IPS-11a (cell line): ENCODE data around the gene P4HB.
A peak's percentile ranks its signal among the peaks of the same experiment; 100 is the strongest.
"Not testable (repeated sequence)": the region's sequence is repeated elsewhere in the genome, so short reads cannot be mapped to it uniquely, and the experiment has no call there.

Experiments used
- H3K4me3 ChIP-seq: one replicate; pipeline ENCODE4 v1.5.1; 2013; ENCODE audit warnings: low read depth, low read length, control low read depth

The P4HB gene

GRCh38 chr17:81849457-81849856, 10.9 kb downstream of the P4HB start:
- no peak overlapping the region for H3K4me3 ChIP-seq

GRCh38 chr17:81846743-81847689, 13.3 kb downstream of the P4HB start:
- no peak overlapping the region for H3K4me3 ChIP-seq

DNA sequence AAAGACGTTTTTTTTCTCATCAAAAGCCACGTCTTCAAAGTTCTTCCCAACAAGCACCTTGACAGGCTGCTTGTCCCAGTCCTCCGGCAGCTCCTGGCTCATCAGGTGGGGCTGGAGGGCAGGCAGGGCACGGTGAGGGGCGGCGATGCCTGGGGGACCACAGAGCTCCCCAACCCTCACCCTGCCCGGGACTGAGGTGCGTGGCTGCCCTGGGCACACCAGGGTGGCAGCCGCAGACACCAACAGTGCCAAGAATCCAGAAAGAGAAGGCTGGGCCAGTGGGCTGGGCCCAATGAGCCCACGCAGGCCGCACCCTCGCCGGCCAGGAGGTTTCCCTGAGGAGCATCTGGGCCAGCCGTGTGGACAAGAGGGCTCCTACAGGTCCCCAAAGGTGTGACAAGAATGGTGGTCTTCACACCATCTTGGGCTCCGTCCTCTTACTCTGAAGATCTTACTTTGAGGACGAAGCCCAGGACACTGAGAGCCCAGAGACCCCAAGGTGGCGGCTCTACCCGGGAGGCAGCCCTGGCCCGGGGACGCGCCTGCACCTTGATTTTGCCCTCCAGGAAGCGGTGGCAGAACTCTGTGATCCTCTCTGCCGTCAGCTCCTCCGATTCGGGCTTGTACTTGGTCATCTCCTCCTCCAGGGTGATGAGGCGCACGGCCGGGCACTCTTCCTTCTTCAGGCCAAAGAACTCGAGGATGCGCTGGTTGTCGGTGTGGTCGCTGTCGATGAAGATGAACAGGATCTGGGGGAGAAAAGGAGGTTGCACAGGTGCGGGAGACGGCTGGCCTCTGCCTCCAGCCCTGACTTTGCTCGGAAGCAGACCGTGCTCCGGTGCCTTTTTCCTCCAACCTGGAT, 14.2 kb downstream of the P4HB start:
- no peak overlapping the region for H3K4me3 ChIP-seq

- H3K4me3 ChIP-seq, result no peak overlapping the region
Measured at GRCh38 chr17:81845361-81845760, 15.0 kb downstream of the P4HB start.

DNA sequence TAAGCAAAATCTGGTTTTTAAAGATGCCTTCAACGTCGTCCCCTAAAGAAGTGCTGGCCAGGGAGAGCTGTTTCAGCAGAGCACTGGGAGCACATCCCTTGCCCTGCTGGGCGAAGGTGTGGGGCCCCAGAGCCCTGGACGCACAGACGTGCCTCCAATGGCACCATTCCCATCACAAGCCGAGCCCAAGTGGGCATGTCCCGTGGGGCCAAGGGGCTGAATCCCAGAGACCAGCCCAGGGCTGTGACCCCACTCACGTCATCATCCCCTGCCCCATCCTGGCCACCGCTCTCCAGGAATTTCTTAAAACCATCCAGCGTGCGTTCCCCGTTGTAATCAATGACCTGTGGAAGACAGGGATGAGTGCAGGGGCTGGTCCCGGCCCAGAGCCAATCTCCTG, 15.4 kb downstream of the P4HB start:
- H3K4me3 ChIP-seq, result no peak overlapping the region

GRCh38 chr17:81844327-81844851, 15.9 kb downstream of the P4HB start:
- no peak overlapping the region for H3K4me3 ChIP-seq

DNA sequence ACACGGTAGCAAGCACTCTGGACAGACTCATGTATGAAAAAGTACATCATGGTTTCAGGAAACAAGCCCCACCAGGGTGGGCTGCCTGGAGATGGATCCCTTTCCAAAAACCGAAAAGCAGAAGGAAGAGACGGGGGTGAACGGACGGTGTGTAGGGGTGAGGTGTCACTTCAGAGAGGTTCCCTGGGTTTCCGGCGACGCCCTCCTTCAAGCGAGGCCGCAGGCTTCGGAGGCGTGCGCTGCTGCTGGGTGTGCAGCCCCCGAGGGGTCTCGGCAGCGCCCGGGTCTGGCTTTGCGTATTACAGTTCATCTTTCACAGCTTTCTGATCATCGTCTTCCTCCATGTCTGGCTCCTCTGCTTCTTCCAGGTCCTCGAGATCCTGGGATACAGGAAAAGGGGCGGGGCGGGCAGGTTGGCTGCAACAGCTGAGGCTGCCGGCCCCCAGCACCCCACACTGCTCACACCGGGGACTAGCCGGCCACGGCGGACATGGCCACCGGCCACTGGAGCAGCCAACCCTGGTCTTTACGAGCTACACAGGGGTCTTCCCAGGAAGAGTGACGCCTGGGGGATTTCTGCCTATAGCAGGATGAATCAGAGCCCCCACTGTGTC, 16.5 kb downstream of the P4HB start:
- no peak overlapping the region for H3K4me3 ChIP-seq

DNA sequence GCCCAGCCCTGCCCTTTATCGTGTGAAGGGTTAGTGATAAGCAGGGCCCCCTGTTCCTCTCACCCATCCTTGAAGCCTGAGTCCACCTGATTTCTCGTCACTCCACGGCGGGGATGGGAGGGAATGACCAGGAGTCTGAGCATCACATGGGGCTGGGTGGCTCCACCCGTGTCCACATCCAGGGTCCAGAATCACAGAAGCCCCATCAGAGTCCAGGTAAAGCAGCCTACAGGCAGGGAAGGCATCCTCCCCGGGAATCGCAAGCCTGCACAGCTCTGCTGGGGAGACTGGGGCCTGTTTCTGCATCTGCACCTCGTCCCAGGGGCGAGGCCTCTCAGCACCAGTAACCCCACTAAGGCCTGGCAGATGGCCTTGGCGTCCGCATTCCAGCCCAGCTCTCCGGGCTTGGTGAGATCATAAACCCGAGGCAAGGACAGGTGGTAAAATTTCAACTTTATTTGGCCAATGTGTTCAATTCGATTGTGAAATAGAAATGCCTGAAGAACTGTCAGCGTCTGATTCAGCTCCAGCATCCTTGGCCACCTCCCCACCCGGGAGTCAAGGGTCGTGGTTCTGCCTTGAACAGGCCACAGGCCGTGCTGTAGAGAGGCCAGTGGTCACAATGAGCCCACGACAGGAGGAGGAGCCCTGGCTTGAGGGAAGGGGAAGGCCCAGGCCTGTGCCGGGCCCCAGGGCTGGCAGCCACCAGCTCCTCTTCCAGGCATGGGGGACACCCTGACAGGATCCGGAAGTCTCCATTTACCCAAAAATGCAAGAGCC, 17.4 kb downstream of the P4HB start:
- no peak overlapping the region for H3K4me3 ChIP-seq

DNA sequence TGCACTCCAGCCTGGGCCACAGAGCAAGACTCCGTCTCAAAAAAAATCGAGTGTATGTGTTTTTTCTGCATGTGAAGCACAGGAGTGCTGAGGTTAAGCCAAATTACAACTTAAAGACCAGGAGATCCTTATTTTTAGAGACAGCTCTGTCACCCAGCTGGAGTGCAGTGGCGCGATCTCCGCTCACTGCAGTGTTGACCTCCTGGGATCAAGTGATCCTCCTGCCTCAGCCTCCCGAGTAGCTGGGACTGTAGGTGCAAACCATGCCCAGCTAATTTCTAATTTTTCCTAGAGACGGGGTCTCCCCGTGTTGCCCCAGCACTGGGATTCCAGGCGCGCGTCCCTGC, 18.0 kb downstream of the P4HB start:
- H3K4me3 ChIP-seq, result no peak overlapping the region

DNA sequence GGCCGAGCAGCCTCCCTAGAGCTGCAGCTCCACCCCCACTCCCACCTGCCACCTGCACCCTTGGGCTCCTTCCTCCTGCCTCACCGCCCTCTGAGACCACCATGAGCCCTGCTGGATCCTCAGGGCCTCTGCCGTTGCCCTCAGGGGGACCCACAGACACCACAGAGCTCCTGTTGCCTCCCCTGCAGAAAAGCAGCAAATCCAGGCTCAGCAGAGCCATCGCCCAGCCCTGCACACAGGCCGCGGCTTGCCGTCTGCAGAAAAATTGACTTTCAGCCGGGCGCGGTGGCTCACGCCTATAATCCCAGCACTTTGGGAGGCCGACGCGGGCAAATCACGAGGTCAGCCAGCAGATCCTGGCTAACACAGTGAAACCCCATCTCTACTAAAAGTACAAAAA, 18.5 kb downstream of the P4HB start:
- no peak overlapping the region for H3K4me3 ChIP-seq

DNA sequence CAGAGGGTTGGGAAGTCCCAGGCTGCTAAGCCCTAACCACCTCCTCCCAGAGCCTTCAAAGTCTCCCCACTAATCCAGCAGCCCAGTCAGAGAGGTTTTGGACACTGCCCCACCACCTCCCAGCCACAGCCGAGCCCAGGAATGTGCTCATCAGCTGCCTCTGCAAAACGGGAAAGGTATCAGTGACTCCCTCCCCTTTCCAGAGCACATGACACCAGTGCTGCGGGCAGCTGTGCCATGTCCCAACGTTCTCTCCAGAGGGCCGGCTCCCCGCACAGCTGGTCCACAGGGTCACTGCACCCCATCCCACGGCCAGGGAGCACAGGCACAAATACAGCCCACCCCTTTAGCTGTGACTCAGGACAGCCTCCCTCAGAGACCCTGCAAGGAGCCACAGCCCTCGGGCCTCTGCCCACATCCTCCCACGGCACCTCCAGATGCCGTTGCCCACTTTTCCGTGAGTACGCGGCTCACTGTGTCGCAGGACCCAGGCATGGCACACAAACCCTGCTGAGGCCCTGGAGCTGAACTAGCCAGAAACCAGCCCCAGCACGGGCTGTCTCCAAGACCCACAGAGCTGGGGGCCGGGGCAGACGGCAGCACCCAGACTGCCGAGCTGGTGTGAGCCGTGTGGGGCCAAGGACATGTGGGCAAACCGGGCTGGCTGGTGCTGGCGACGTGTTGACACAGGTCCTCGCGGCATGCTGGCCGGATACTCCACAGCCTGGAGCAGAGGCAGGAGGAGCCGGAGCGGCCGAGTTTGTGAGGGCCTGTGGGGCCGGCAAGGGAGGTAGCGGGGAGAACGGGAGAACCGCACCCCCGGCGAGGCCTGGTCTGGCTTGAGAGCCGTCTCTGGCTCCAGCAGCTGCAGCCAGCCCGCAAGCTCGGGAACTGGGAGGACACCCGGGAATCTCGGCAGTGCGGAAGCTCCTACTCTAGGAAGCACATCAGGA, 19.2 kb downstream of the P4HB start:
- no peak overlapping the region for H3K4me3 ChIP-seq

DNA sequence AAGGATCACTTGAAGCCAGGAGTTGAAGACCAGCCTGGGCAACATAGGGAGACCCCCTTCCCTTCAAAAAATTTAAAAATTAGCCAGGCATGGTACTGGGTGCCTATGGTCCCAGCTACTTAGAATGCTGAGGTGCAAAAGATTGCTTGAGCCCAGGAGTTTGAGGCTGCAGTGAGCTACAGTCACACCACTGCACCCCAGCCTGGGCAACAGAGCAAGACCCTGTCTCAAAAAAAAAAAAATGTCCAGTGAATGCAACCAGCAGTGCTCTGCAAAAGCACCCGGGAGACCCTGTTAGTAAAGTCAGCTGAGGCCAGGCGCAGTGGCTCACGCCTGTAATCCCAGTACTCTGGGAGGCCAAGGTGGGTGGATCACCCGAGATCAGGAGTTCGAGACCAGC, 20.3 kb downstream of the P4HB start:
- H3K4me3 ChIP-seq, result not testable (repeated sequence)

GRCh38 chr17:81839301-81839700, 21.0 kb downstream of the P4HB start:
- no peak overlapping the region for H3K4me3 ChIP-seq

GRCh38 chr17:81838753-81839255, 21.5 kb downstream of the P4HB start:
- no peak overlapping the region for H3K4me3 ChIP-seq

GRCh38 chr17:81837641-81838040, 22.7 kb downstream of the P4HB start:
- no peak overlapping the region for H3K4me3 ChIP-seq

- H3K4me3 ChIP-seq, result peak within 1 kb of the TSS; percentile 72
Measured at GRCh38 chr17:81834831-81835267, 25.5 kb downstream of the P4HB start, which contains the start of gene PPP1R27. PPP1R27 (minus strand) TSS chr17:81835050; CDS start chr17:81834953, 97 bp downstream.

DNA sequence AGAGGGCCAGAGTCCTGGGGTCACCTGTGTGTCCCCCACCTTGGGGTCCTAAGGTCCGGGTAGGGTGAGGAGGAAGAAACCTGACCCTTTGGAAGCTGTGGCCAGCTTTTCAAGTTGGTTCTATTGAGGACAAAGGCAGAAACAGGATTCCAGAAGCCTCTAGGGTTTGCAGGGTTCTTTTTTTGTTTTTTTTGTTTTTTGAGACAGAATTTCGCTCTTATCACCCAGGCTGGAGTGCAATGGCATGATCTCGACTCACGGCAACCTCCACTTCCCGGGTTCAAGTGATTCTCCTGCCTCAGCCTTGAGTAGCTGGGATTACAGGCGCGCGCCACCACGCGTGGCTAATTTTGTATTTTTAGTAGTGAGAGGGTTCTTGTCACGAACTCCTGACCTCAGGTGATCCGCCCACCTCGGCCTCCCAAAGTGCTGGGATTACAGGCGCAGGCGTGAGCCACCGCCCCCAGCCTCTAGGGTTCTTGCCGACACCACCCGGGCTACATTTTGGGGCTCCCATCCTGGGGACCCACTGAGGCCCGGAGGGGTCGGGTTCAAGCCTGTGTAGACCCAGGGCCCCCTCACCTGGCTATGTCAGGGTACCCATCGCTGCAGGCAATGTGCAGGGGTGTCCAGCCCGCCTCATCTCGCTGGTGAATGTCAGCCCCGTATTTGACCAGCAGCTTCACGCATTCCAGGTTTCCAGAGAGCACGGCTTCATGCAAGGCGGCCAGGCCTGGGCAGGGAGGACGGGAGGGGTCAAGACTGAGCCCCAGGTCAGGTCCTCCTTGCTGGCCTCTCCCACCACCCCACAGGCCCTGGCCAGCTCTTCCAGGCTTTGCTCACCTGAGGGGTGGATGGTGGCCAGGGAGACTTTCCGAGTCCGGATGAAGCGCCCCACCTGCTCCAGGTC, 26.2 kb downstream of the P4HB start:
- peak overlapping the region; percentile 72 for H3K4me3 ChIP-seq
